Astrocyte (in vitro differentiated cells and primary cell): ENCODE measurements around the gene PSMA2.

Experiments used
- EZH2 ChIP-seq: IDR thresholded peaks from 2 replicates; pipeline ENCODE4 v1.6.1; 2012; ENCODE audit warnings: mild to moderate bottlenecking, low read length, inconsistent platforms; ENCODE audit not compliant: insufficient read depth
- TF ChIP-seq, protein P1 (sequence below): IDR thresholded peaks from 2 replicates; pipeline ENCODE4 v1.5.1; 2011; ENCODE audit warnings: low read depth, mild to moderate bottlenecking, inconsistent platforms, low read length, moderate library complexity; ENCODE audit not compliant: insufficient read depth

DNA sequence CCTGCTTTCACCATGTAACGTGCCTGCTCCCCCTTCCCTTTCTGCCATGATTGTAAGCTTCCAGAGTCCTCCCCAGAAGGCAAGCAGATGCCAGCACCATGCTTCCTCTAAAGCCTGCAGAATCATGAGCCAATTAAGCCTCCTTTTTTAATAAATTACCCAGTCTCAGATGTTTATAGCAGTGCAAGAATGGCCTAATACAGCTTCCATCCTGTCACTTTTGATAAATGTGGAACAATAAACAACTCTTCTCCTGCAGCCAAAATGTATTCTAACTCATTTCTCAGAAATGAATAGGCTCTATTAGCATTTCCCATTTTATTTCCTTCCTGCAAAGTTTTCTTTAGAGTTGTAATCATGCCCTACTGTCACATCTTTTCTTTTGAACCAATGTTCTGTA lies 63.5 kb downstream of the PSMA2 start:
- TF ChIP-seq, protein P1, sequence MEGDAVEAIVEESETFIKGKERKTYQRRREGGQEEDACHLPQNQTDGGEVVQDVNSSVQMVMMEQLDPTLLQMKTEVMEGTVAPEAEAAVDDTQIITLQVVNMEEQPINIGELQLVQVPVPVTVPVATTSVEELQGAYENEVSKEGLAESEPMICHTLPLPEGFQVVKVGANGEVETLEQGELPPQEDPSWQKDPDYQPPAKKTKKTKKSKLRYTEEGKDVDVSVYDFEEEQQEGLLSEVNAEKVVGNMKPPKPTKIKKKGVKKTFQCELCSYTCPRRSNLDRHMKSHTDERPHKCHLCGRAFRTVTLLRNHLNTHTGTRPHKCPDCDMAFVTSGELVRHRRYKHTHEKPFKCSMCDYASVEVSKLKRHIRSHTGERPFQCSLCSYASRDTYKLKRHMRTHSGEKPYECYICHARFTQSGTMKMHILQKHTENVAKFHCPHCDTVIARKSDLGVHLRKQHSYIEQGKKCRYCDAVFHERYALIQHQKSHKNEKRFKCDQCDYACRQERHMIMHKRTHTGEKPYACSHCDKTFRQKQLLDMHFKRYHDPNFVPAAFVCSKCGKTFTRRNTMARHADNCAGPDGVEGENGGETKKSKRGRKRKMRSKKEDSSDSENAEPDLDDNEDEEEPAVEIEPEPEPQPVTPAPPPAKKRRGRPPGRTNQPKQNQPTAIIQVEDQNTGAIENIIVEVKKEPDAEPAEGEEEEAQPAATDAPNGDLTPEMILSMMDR = no peak
- no peak for TF ChIP-seq EZH2
